ENCODE data around the gene IQCH.
"Not testable (repeated sequence)": the region's sequence is repeated elsewhere in the genome, so short reads cannot be mapped to it uniquely, and the experiment has no call there.

Gene IQCH

DNA sequence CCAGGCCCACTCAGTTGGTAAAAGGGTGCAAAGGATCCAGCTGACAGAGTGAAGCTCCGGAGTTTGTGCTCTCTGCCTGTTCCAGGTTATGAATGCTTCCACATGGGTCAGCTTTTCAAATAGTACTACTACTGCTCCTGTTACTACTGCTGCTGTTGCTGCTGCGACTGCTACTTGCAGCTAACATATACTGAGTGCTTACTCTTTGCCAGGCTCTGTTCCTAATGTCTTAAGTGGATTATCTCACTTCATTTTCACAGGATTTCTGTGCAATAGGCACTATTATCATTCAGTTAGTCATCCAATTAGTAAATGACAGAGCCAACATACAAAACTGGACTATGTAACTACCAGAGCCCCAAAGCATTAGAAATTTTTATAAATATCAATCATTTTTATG, 106.5 kb downstream of the IQCH start:
- no peak for DNase-seq

DNA sequence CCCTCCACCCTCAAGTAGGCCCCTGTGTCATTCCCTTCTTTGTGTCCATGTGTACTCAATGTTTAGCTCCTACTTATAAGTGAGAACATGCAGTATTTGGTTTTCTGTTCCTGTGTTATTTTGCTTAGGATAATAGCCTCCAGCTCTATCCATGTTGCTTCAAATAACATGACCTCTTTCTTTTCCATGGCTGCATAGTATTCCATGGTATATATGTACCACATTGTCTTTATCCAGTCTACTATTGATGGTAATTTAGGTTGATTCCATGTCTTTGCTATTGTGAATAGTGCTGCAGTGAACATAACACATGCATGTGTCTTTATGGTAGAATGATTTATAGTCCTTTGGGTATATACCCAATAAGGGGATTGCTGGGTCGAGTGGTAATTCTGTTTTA, 109.1 kb downstream of the IQCH start:
- not testable (repeated sequence) for DNase-seq

DNA sequence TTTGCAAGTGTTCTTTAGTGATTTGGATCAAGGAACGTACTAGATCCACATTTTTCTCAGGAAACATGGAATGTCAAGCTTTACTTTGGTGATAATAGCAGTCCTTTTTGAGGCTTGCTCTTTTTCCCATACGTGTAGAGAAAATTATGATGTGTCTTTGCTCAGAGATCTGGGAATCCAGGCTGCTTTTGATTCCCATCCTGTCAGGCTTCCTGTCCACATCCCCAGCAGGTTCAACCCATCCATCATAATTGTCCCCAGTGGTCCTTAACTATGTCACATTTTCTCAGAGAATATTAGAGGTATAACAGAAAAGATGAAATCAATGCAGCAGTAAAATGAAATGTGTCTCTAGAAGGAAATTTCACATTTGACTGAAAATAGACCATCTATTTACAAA, 111.4 kb downstream of the IQCH start:
- DNase-seq = no peak

DNA sequence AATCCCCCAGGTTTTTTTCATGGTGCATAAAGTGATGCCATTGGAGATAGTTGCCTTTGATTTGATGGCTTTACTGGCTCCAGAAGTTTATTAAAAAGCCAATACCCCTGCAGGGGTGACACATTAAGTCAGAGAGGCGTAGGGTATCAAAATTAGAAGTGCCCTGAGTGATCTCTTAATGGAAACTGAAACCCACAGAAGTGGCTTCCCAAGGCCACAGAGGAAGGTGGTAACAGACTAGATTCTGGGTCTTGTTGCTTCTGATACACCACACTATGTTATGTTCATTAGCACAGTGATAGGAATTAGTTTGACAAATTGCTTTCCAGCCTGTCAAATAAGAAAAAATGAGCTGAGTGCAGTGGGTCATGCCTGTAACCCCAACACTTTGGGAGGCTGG, 112.3 kb downstream of the IQCH start:
- DNase-seq = no peak

DNA sequence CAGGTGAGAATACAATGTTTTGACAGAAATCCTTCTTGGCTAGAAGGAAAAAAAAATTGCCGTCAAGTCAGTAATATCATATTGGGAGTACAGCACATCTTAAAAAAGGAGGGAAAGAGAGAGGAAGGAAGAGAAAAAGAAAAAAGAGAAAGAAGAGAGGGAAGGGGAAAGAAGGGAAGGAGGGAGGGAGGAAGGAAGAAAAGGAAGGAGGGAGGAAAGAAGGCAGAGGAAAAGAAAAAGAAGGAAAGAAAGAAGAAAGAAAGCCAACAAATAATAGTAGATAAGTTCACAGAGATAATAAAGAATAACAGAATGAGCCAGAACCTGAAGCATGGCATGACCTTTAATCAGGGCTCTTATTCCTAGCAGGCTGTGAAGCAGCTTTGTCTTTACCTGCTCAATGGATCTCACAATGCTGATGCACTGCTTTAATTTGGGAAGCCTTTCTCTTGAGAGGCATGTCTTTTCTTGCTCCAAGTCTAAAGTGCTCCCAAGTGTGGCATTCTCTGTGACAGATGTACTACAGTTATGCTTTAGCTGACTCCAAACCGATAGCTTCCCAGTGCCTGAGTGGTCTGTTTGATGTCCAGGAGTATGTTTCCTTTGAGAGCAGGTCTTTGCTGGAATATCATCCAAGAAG, 114.9 kb downstream of the IQCH start:
- no peak for DNase-seq

DNA sequence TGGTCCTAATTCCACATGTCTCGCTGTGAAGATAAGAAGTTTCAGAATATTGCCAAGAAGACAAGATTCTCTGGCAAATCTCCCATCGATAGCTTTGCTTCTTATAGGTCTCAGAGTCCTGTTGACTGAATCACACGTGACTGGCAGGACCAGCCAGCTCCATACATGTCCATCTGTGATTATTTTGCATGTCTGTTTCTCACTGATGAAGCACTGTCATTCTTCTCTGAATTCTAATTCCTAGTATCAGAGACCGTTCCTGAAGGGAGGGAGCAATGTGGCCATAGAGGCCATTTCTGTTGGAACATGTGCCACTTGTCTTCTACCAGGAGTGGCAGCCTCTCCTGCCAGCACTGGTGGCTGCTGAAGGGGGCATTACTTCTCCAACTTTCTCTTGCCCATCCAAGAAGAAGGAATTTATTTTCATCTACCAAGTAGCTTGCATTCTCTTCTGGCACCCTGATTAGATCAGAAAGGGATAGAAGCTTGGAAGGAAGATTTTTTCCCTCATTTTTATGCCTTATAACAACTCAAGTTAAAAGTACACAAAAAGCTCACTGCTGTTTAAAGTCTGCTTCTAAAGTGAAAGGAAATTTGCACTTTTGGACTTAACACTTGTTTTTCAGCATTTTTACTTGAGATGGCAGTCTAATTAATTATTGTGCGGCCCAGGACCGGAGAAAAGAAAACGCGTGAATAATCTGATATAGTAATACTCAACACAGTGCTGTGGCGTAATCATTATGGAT, 115.8 kb downstream of the IQCH start:
- no peak for DNase-seq

DNA sequence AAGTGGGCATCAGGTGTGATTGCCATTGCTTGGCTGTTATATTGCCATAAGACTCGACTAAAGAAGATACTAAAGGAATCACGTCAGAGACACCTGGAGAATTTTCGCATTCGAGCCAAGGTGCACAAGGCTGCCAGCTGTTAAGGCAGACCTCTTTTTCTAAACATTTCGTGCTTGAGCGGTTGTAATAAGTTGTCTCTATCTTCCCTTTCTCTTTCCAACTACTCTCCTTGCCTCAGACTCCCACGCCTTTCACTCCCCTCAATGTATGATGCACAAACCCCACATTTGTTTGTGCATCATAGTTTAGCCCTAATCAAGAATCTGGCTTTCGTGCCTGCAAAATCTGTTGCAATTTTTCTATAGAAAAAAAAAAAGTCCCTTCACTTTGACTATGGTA, 118.0 kb downstream of the IQCH start:
- no peak for DNase-seq

DNA sequence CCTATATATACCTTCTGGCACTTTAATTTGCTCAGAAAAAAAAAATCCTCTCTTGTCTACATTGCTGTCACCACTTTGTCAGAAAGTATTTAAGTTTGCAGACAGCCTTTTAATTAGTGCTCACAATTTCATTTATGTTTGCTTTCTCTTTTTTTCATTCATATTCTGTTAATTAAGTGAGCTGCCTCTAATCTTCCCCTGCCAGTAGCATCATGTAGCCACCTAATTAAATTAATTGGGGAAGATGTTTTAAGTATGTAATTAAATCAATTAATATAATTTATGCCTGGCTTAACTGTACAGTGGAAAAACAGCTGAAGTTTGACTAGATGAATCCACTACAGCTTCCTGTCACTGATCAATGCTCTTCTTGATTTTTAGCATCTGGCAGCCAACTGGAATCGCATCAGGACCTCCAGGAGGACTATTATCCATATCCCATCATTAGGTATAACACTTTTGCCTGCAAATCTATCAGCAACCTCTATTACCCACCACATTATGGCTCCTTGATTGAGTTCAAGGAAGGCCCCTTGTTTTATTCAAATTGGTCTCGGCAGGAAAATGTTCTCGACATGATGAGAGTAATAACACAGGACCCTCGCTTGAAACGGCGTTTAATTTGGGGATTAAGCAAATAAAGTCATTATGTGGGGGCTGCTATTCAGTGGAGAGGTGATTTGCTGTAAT, 118.5 kb downstream of the IQCH start:
- no peak for DNase-seq

DNA sequence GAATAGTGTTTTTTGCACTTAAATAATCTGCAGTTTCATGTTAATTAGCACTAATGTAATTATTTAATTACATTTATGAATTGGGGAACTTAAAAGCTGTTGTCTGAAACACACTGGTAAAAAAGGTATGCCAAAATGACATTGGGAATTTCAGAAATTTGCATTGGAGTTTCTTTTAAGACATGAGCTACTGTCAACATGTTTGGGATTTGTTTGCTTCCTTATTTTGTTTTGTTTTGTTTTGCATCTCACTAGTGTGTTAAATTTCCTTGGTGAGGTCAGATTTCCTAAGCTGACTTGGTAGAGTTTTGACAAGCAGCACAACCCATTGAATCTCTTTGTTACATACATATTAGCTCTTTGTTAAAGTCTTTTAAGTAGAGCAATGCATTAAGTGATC, 119.4 kb downstream of the IQCH start:
- no peak for DNase-seq

DNA sequence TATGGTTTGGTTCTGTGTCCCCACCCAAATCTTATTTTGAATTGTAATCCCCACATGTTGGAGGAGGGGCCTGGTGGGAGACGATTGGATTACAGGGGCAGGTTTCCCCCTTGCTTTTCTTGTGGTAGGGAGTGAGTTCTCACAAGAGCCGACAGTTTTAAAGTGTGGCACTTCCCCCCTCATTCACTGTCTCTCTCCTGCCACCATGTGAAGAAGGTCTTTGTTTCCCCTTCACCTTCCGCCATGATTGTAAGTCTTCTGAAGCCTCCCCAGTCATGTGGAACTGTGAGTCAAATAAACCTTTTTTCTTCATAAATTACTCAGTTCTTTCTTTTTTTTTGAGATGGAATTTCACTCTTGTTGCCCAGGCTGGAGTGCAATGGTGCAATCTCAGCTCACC, 124.9 kb downstream of the IQCH start:
- DNase-seq = no peak

DNA sequence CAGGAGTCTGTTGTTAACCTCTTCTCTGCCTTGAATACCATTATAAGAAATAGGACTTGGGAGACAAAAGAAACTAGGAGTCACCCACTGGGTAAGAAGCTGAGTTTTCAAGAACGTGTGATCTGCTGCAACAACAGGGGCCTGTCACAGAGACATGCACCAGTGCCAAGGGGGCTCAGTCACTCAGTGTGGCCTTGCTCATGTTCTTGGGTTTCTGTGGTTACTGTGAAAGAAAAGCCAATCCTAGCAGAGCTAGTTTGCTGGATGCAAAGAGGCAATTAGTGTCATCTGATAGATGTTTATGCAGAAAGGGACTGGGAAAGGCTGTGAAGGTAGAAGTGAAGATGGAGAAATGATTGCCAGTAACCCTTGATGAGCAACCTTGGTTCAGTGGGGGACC, 126.3 kb downstream of the IQCH start:
- no peak for DNase-seq

DNA sequence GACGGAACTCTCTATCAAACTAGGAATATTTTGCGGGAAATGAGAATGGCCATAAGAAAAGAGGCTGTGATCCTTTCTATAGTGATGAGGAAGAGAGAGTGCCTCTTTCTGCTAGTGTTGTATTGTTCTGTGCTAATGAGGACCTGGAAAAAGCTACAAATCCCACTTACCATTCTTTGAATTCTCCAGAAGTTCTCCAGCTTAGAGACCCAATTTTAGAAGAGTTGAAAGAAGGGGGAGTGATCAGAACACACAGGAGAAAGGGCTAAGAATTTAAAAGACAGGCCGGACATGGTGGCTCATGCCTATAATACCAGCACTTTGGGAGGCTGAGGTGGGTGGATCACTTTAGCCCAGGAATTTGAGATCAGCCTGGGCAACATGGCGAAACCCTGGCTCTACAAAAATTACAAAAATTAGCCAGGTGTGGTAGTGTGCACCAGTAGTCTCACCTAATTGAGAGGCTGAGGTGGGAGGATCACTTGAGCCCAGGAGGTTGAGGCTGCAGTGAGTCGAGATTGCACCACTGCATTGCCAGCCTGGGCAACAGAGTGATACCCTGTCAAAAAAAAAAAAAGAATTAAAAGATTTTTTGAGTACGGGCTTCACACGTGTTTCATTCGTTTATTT, 126.9 kb downstream of the IQCH start:
- no peak for DNase-seq

DNA sequence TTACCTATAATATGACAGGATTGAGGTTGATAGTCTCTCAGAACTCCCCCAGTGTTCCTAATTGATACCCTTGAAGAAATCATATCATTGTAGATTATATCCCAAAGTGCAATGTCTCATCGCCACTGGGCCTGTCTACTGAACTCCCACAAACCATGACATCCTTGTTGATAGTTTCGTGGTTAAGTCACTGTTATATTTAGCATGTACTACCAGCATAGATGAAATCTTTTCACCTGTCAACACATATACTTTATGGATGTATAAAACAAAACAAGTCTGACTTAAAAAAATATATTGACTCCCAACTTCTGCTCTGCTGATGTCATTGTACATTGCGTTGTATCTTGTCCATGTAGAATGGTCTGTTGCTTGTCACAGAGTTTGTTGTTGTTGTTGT, 128.1 kb downstream of the IQCH start:
- DNase-seq = no peak

DNA sequence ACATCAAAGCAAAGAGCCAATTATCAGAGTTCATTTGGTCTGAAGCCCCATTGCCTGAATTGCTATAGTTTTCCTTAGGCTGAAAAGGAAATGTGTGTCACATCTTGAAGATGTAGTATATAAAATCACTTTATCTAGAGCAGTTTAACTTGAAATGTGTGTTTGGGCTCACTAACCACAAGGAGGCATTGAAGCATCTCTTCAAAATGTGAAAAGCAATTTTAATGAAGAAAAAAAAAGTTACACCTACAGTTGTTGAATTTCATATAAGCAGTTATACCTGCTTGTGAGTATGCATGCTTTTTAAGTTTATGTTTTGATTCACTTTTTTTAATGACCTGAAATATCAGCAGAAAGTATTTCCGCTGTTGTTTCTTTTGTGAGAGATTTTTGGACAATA, 129.3 kb downstream of the IQCH start:
- DNase-seq = no peak

DNA sequence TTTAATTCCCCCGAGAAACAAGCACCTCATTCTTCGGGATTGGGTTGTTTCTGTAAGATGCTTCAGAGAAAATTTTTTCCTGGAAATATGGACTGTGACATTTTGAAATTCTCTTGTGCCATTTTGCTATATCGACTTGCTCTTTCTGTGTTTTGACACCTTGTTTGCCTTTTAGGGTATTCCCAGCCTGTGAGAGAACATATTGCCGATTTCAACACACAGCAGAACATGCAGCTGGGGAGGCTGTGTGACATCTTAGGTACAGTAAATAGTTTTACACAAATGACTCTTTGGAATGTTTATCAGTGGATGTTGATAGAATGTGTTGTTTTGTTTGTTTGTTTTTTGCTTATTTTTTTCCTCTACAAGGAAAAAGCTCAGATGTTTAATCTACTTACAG, 130.2 kb downstream of the IQCH start:
- DNase-seq = no peak

DNA sequence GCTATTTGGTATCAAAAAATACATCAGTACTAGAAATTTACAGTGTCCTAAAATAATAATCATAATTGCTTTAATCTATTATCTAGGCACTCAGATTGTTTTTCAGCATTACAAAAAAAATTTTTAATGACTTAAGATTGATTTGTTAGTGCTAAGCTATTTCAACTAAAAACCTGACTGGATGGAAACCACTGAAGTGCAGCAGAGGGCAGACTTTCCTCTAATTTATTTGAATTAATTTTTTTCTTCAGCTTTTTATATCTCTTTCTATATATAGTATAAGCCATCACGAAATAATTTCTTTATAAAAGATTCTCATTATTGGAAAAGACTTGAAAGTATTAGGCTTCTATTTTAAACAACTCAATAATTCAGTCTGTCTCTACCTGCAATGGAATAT, 131.4 kb downstream of the IQCH start:
- DNase-seq = no peak

DNA sequence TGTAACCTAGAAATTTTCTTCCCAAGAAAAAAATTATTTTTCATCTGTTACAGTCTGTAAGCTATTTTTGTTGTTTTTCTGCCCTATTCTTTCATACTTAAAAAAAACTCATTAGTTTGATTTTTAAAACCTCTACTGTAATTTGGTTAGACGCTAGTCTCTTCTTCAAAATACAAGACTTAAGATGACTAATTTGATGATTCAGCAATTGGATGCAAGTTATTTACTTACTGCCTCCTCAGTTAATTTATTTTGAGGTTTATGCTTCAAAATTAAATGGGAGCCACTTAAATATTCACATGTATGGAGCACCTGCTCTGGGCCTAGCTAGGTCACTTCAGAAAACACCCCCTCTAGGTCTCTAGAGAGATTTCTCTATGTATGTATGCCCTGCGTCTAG, 132.4 kb downstream of the IQCH start:
- DNase-seq = no peak

DNA sequence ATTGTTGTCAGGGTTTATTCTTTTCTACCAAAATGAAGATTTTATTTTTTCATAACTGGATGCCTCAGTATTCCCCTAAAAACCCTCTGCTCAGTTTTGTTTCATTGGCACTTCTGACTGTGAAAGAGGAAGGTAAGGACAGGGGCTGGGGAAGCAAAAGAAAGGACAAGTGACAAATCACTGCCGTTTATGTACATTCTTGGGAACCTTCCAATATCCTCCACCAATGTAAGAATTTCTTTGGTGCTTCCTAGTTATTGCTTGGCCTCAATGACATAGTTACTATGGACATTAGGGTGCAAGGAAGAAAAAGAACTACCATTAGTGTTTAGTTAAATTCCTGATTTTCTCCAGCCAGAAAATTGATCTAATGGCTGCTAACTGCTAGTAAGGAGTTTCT, 135.4 kb downstream of the IQCH start:
- no peak for DNase-seq

DNA sequence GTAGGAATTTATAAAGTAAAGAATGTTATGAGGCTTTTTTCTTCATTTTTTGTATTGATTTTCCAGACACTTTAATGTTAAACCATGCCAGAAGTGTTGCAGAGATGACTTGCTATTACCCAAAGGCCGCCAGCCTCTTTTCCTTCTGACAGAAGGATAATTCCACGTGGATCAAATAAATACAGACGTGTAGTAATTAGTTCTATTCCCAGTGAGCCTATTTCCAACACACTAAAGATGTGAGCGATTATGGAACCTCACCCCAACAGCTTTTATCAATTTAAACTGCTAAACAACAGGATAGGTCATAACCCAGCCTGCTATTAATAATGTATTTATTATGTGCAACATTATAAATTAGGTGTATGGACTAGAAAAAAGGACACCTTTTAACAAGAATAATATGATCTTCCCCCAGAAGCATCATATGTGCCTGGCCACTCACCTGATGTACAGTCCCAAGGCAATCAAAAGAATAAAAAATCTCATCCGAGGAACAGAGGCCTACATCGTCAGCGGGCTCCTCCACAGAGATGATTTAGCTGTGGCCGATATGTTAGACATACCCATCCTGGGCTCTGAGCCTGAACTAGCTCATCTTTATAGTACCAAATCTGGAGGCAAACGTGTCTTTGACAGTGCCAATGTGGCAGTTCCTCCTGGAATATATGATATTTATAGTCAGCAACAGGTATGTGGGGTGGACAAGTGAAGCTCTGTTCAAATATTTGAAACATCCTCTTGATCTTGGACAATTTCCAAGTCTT, 140.5 kb downstream of the IQCH start:
- DNase-seq = no peak

DNA sequence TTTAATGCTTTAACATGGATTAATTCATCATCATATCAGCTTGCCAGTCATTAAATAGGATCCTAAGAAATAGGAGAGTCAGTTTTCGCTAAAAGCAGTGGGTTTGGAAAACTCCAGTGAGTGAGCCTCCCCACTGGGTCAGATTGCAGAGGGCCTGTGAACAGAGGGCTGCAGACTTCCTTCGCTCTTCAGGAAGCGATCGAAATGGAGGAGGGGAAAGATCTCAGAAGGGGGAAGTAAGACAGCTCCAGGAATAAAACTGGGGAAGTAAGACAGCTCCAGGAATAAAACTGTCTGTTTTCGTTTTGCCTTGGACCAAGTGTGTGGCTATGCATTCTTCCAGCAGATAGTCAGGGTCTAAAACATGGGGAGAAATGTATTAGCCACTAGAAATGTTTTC, 141.5 kb downstream of the IQCH start:
- no peak for DNase-seq

DNA sequence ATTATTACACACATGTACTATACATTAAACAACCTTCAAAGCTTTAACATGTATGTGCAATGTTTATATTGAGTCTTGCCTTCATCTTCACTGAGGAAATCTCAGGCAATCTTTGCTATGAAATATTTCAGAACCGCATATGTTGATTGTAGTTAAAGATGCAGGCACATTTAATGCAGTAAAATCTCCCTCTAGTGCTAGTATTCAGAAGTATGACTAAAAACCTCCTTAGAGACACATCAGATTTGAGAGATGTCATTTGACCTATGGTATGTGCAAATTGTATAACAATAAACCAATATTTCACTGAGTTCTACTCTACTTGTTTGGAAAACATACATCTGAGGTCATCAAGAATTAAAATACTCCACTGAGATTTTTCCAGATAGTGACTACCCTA, 142.6 kb downstream of the IQCH start:
- DNase-seq = no peak

DNA sequence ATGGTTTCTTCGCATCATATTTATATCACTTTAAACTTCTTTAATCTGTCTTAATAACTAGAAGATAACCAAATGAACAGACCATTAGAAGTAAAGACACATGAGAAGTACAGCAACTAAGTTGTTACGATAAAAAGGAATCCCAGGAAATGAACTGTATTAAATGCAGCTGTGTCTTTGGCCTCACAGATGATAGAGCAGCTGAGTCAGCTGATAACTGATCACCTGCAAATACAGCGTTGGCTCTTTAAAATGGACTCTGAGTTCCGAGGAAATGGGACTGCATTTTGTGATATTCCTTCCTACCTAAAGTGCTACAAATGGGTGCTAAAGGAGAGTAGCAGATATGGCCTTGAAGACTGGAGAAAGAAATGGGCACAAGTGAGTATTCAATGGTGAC, 145.3 kb downstream of the IQCH start:
- DNase-seq = no peak

DNA sequence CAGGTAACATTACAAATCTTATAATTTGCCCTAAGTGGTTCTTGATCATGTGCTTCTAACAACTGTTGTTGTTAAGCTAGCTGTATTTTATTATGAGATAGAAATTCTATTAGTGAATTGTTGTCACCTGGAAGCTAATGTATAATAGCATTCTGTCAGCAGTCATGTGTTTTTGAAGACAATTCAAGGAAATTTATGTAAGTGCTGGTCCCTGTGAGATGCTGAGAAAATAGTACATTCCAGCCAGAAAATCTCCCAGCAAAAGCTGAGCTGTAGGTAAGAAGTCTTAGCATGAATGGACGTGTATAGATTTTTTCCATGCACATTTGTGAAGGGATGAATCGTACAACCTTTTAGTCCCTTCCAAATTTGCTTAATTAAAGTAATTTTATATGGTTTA, 146.3 kb downstream of the IQCH start:
- no peak for DNase-seq

All from CD4-positive, alpha-beta T cell treated with Interleukin-4 for 4 hours (primary cell).